Suprapubic skin (tissue), 4 donors: ENCODE measurements around the gene MYO5B. TPM values are rescaled to one million over a fixed set of nuclear protein-coding genes. Genes with fewer than 3 reads are reported as not detected.

ENCODE experiments used
- DNase-seq, 2 donors: peaks; one replicate each; pipeline ENCODE4 v3.0.0-alpha.2; 2019; ENCODE audit warnings: low spot score in 2 of 2
- H3K27ac ChIP-seq: fragments of 200-600 bp; sonication (generic); one replicate; pipeline ENCODE4 v1.5.1; 2019
- H3K27me3 ChIP-seq: fragments of 200-600 bp; sonication (generic); one replicate; pipeline ENCODE4 v1.5.1; 2019
- H3K36me3 ChIP-seq: fragments of 200-600 bp; sonication (generic); one replicate; pipeline ENCODE4 v1.5.1; 2019
- H3K4me1 ChIP-seq: fragments of 200-600 bp; sonication (generic); one replicate; pipeline ENCODE4 v1.5.1; 2019
- H3K4me3 ChIP-seq: fragments of 200-600 bp; sonication (generic); one replicate; pipeline ENCODE4 v1.5.1; 2019; ENCODE audit warnings: mild to moderate bottlenecking
- H3K9me3 ChIP-seq: fragments of 200-600 bp; sonication (generic); one replicate; pipeline ENCODE4 v1.5.1; 2019
- CTCF ChIP-seq, 2 donors: fragments of 200-600 bp in 1 of 2; fragments of 450-650 bp in 1 of 2; sonication (generic) in 1 of 2; IDR thresholded peaks; one replicate each; pipeline ENCODE4 v1.5.1; 2016 to 2019; ENCODE audit warnings: antibody characterized with exemption in 2 of 2, mild to moderate bottlenecking in 1 of 2, moderate library complexity in 1 of 2
- EP300 ChIP-seq: sonication (generic); formaldehyde crosslinking; IDR thresholded peaks from one replicate; pipeline ENCODE4 v1.6.1; 2017; ENCODE audit warnings: antibody characterized with exemption
- POLR2A ChIP-seq, 2 donors: fragments of 450-650 bp; IDR thresholded peaks; one replicate each; pipeline ENCODE4 v1.6.1; 2017; ENCODE audit warnings: antibody characterized with exemption in 2 of 2, mild to moderate bottlenecking in 2 of 2, moderate library complexity in 2 of 2
- POLR2AphosphoS5 ChIP-seq, 3 donors: sonication (generic); formaldehyde crosslinking; IDR thresholded peaks; one replicate each; pipeline ENCODE4 v1.6.1; 2017; ENCODE audit warnings: antibody characterized with exemption in 3 of 3
- WGBS: methylation state at CpG from one replicate; pipeline ENCODE4 v1.1.5; 2018; 5-methylcytosine and 5-hydroxymethylcytosine counted together
- total RNA-seq, 4 donors: library from RNA; depleted of rRNA; stranded (reverse); fragments of >200 nt; gene quantifications; one replicate each; pipeline ENCODE4 v1.1.0, GENCODE V29; 2016

Gene MYO5B
- total RNA-seq, 4 donors from 2014 or later: 30.3 to 44.4 (median 40.7) TPM

DNA sequence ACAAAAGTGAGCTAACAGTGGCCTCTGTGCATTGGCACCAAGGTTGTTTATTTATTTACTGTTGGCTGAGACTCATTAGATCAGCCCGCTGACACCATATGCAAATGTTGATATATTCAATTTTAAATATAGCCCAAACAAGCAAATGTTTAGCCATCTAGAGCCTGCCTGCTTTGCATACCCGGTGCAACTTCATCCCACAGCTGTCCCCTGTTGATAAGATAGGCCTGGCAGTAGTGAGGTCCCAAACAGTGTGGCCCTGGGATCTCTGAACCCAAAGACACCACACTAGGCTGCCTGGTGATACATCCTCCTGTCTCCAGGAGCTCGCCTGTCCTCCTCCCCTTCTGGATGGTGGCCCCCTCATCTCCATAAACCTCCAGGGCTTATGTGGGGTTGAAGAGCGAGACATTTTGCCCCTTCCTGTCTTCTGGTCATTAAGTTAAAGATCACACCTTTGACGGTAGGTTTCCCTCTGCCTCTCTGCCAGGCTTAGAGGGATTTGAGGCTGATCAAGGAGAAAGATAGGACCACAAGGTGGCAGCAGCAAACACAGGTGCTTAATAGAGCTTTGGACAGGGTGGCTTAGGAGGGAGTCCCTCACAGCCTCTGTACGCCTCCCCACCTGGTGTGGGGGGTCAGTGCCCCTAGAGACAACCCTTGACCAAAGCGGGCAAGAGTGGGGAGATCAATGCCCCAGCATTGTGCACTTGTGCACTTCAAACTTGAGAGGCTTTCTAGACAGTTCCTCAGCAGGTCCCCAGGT lies 23.7 kb upstream of the MYO5B start:
- 52% methylated on average over 7 of the region's 7 CpGs for WGBS
- no peaks in the 10 kb centered on the region for H3K36me3 ChIP-seq
- no peak overlapping the region for H3K27ac ChIP-seq
- no peaks in the 10 kb centered on the region for H3K27me3 ChIP-seq
- TF ChIP-seq EP300 (no peak), POLR2AphosphoS5 (IDR thresholded peaks at IDR 0.05) (no peak), CTCF (IDR thresholded peaks at IDR 0.05) (no peak), POLR2A (IDR thresholded peaks at IDR 0.05) (no peak)
- no peaks in the 10 kb centered on the region for H3K9me3 ChIP-seq
- no peak for DNase-seq
- H3K4me3 ChIP-seq: no peak overlapping the region
- H3K4me1 ChIP-seq: no peaks in the 10 kb centered on the region

GRCh38 chr18:50209311-50209710 lies 14.4 kb upstream of the MYO5B start:
- TF ChIP-seq POLR2AphosphoS5 (IDR thresholded peaks at IDR 0.05): no peak
- TF ChIP-seq CTCF (IDR thresholded peaks at IDR 0.05): no peak
- TF ChIP-seq POLR2A (IDR thresholded peaks at IDR 0.05): no peak
- no peak for TF ChIP-seq EP300
- no peak for DNase-seq
- H3K36me3 ChIP-seq: no peaks in the 10 kb centered on the region
- no peaks in the 10 kb centered on the region for H3K9me3 ChIP-seq
- H3K27ac ChIP-seq: no peak overlapping the region
- H3K27me3 ChIP-seq: peaks cover 26% of the 10 kb centered on the region
- WGBS: 90% methylated on average over 4 of the region's 4 CpGs
- H3K4me1 ChIP-seq: no peaks in the 10 kb centered on the region
- H3K4me3 ChIP-seq: no peak overlapping the region

DNA sequence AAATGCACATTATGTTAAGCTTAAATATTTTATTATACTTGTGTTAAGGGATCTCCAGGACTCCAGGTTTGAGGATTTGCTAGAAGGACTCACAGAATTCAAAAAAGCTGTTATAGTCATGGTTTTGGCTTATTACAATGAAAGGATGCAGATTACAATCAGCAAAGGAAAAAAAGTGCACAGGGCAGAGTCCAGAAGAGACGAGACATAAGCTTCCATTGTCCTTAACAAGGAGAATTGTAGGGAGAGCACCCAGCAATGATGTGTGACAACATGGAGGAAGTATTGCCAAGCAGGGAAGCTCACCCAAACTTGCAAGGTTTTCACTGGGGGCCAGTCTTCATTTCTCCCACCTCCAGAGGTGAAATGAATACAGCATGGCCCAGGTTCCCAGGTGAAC lies 12.8 kb upstream of the MYO5B start:
- TF ChIP-seq CTCF (IDR thresholded peaks at IDR 0.05) (no peak), EP300 (no peak), POLR2AphosphoS5 (IDR thresholded peaks at IDR 0.05) (no peak), POLR2A (IDR thresholded peaks at IDR 0.05) (no peak)
- DNase-seq: no peak
- Histone ChIP-seq H3K27ac (no peak overlapping the region), H3K36me3 (no peaks in the 10 kb centered on the region), H3K27me3 (peaks cover 37% of the 10 kb centered on the region), H3K4me1 (peaks cover 4% of the 10 kb centered on the region), H3K9me3 (no peaks in the 10 kb centered on the region), H3K4me3 (no peak overlapping the region)
- 31% methylated on average over 1 of the region's 1 CpG for WGBS

DNA sequence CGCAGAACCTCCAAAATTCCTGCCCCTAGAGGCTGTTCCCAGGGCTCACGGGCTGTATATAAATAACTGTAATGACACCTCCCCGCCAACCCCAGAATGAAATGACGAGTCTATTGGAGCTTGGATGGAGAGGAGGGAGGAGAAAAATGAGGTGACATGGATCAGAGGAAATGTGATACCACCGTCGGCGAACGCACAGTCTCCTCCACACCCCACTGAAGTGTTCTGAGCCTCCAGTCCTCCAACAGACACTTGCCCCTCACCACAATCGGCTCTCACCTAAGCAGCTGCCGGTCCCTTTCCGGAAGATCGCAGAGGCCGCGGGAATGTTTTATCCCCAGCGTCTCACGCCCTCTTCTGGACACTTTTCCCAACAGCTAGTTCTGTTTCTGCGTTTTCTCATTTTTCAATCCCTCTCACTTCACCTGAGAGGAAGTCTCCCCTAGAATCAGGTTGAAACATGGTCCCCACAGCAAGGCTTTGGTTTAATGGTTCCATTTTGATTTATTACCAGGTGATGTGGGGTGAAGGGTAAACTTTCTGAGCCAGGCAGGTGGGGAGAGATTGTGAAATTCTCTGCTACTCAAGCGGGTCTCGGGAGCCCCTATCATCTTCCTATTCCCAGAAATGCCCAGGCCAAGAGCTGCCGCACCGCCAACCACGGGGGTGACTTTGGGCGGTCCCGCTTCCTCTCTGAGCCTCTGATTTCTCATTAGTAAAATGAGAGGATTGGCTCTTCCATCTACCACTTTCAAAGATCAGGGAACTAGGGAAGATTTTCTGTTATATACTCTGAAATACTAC lies 9.1 kb upstream of the MYO5B start:
- H3K27ac ChIP-seq: no peak overlapping the region
- H3K4me1 ChIP-seq: peaks cover 4% of the 10 kb centered on the region
- no peaks in the 10 kb centered on the region for H3K36me3 ChIP-seq
- DNase-seq: no peak
- H3K27me3 ChIP-seq: peaks cover 32% of the 10 kb centered on the region
- TF ChIP-seq CTCF (IDR thresholded peaks at IDR 0.05): peak in 1 of 2 donors; percentile 45
- no peak for TF ChIP-seq POLR2A (IDR thresholded peaks at IDR 0.05)
- no peak for TF ChIP-seq EP300
- 19% methylated on average over 24 of the region's 24 CpGs for WGBS
- H3K9me3 ChIP-seq: peaks cover 3% of the 10 kb centered on the region
- no peak overlapping the region for H3K4me3 ChIP-seq

DNA sequence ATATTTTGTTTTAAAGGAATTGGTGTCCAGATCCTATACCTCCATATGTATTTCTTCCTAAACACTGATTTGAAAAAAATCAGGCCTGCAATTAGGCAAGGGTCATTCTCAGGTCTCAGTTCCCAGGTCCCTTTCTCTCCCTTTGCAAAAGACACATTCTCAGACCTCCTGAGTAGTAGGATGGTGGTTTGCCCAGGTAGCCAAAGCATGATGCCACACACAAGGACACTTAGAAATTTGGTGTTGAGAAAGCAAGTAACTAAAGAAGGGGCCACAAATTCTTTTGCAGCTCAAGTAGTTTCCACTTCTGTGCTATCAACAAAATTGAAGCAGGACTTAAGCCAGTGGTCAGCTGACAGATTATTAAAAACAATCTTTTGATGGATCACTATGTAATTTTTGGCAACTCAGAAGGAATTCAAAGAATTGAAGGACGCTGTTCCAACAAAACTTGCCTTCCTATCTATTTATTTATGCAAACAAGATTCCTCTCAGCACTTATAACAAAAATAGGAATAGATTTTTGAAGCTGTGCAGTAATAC lies 6.6 kb upstream of the MYO5B start:
- WGBS: 62% methylated on average over 1 of the region's 1 CpG
- peaks cover 4% of the 10 kb centered on the region for H3K4me1 ChIP-seq
- TF ChIP-seq CTCF (IDR thresholded peaks at IDR 0.05) (no peak), POLR2AphosphoS5 (IDR thresholded peaks at IDR 0.05) (no peak), EP300 (no peak)
- H3K27ac ChIP-seq: no peak overlapping the region
- no peak for DNase-seq
- peaks cover 50% of the 10 kb centered on the region for H3K27me3 ChIP-seq
- no peak overlapping the region for H3K4me3 ChIP-seq
- peaks cover 3% of the 10 kb centered on the region for H3K9me3 ChIP-seq
- no peaks in the 10 kb centered on the region for H3K36me3 ChIP-seq
